Measurements from ENCODE around the gene HHAT.

DNA sequence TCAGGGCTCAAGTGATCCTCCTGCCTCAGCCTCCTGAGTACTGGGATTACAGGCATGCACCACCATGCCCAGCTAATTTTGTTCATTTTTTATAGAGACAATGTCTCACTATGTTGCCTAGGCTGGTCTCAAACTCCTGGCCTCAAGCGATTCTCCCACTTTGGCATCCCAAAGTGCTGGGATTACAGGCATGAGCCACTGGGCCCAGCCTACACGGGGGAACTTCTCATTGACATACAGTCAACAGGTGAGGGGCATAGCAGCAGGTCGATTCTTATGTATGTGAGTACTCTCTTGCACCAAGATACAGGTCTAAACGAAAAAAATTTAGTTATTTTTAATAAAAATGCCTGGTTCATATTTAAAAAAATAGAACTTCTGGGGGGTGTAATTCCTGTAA is 39.5 kb upstream of the HHAT start:
- TF ChIP-seq, protein P1, sequence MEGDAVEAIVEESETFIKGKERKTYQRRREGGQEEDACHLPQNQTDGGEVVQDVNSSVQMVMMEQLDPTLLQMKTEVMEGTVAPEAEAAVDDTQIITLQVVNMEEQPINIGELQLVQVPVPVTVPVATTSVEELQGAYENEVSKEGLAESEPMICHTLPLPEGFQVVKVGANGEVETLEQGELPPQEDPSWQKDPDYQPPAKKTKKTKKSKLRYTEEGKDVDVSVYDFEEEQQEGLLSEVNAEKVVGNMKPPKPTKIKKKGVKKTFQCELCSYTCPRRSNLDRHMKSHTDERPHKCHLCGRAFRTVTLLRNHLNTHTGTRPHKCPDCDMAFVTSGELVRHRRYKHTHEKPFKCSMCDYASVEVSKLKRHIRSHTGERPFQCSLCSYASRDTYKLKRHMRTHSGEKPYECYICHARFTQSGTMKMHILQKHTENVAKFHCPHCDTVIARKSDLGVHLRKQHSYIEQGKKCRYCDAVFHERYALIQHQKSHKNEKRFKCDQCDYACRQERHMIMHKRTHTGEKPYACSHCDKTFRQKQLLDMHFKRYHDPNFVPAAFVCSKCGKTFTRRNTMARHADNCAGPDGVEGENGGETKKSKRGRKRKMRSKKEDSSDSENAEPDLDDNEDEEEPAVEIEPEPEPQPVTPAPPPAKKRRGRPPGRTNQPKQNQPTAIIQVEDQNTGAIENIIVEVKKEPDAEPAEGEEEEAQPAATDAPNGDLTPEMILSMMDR (IDR thresholded peaks at IDR 0.05; ENCODE audit: low read length): no peak
- TF ChIP-seq EZH2 (IDR thresholded peaks at IDR 0.05; ENCODE audit: borderline replicate concordance, low read length): no peak

Measured in OCI-LY1 (cell line).